ENCODE data around the gene PTDSS2.

PTDSS2 gene

DNA sequence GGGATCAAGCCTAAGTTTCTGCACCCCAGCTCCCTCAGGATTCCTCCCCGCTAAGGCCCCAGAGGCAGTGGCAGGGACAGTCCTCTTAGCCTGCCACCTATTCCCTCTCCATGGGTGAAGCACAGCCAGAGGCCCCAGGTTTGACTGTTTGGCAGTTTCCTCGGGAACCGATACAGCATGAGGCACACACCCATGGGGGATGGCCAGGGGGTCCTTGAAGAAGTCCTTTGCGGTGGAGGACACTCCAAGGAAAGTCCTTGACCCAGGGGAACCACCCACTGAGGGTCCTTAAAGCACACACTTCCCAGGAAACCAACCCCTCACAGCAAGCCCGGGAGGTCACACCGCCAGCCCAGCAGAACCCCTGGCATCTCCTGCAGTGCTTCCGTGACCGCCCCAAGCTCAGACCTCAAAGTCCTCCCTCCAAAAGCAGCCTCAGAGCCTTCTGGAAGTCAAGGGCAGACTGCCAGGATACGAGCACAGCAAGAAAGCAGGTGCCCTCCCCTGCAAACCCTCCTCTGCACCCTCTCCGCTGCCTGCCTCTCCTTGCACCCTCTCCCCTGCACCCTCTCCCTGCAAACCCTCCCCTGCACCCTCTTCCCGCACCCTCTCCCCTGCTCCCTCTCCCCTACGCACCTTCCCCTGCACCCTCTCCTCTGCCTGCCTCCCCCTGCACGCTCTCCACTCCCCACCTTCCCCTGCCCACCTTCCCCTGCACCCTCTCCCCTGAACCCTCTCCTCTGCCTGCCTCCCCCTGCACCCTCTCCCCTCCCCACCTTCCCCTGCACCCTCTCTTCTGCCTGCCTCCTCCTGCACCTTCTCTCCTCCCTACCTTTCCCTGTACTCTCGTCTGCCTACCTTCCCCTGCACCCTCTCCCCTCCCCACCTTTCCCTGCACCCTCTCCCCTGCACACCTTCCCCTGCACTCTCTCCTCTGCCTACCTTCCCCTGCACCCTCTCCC, 36.7 kb upstream of the PTDSS2 start:
- no peak overlapping the region for H3K4me3 ChIP-seq (ENCODE audit: low read depth, low read length)
- no peak for DNase-seq (ENCODE audit: low read depth)

DNA sequence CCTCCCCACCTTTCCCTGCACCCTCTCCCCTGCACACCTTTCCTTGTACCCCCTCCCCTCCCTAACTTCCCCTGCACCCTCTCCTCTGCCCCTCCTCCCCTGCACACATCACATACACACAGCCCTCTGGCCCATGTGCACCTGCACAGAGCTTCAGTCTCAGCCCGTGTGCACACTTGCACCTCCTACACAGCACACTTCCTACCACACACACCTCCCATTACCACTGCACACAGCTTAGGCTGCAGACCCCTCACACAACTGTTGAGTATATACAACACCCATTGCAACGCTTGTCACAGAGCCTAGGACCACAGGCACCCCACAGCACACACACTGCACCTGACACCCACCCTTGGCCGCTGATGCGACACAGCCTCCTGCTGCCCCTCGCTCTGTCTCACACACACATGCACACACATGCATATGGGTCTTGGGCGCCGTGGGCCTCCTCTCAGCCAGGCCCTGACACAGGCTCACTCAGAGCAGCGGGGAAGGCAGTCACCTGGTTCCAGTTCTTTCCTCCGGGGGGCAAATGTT, 35.7 kb upstream of the PTDSS2 start:
- TF ChIP-seq POLR2A (IDR thresholded peaks at IDR 0.05; ENCODE audit: extremely low read depth, insufficient read length) = no peak
- TF ChIP-seq MYC (IDR thresholded peaks at IDR 0.05; ENCODE audit: low read depth, low read length) = peak; percentile 47; the same call in 1 of the 2 replicates
- TF ChIP-seq, protein P1, sequence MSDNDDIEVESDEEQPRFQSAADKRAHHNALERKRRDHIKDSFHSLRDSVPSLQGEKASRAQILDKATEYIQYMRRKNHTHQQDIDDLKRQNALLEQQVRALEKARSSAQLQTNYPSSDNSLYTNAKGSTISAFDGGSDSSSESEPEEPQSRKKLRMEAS (IDR thresholded peaks at IDR 0.05; ENCODE audit: low read depth, low read length) = peak; percentile 62
- peak; percentile 58 for DNase-seq (ENCODE audit: low read depth)
- H3K4me3 ChIP-seq (ENCODE audit: low read depth, low read length) = peak overlapping the region; percentile 57

More for the DNA sequence above, 36.7 kb upstream of the PTDSS2 start:
- TF ChIP-seq MYC (IDR thresholded peaks at IDR 0.05; ENCODE audit: low read depth, low read length) (no peak), POLR2A (IDR thresholded peaks at IDR 0.05; ENCODE audit: extremely low read depth, insufficient read length) (no peak)
- TF ChIP-seq, protein P2, sequence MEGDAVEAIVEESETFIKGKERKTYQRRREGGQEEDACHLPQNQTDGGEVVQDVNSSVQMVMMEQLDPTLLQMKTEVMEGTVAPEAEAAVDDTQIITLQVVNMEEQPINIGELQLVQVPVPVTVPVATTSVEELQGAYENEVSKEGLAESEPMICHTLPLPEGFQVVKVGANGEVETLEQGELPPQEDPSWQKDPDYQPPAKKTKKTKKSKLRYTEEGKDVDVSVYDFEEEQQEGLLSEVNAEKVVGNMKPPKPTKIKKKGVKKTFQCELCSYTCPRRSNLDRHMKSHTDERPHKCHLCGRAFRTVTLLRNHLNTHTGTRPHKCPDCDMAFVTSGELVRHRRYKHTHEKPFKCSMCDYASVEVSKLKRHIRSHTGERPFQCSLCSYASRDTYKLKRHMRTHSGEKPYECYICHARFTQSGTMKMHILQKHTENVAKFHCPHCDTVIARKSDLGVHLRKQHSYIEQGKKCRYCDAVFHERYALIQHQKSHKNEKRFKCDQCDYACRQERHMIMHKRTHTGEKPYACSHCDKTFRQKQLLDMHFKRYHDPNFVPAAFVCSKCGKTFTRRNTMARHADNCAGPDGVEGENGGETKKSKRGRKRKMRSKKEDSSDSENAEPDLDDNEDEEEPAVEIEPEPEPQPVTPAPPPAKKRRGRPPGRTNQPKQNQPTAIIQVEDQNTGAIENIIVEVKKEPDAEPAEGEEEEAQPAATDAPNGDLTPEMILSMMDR (IDR thresholded peaks at IDR 0.05; ENCODE audit: low read depth, low read length) = no peak
- TF ChIP-seq, protein P1 (IDR thresholded peaks at IDR 0.05; ENCODE audit: low read depth, low read length) = no peak

DNA sequence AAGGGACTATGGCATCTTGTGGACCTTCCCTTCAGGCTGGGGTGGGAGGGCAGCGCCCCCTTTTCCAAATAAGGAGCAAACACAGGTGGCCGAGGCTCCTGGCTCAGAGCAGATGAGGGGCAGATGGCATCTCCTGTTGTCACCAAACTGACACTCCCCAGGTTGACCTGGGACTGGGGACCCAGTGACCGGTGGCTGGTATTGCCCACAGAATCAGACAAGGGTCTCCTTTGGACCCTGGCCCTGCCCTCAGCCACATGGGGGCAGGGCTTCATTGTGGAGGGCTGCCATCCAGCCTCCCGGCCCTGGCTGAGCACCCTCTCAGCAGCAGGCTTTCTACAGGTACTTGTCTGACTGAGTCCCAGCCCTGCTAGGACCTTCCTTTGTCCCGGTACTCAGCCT, 34.4 kb upstream of the PTDSS2 start:
- DNase-seq (ENCODE audit: low read depth) = peak; percentile 44
- TF ChIP-seq POLR2A (IDR thresholded peaks at IDR 0.05; ENCODE audit: extremely low read depth, insufficient read length) = no peak
- no peak for TF ChIP-seq MYC (IDR thresholded peaks at IDR 0.05; ENCODE audit: low read depth, low read length)
- TF ChIP-seq, protein P2 (IDR thresholded peaks at IDR 0.05; ENCODE audit: low read depth, low read length) = peak; percentile 11
- TF ChIP-seq, protein P1 (IDR thresholded peaks at IDR 0.05; ENCODE audit: low read depth, low read length) = no peak
- H3K4me3 ChIP-seq (ENCODE audit: low read depth, low read length) = no peak overlapping the region

DNA sequence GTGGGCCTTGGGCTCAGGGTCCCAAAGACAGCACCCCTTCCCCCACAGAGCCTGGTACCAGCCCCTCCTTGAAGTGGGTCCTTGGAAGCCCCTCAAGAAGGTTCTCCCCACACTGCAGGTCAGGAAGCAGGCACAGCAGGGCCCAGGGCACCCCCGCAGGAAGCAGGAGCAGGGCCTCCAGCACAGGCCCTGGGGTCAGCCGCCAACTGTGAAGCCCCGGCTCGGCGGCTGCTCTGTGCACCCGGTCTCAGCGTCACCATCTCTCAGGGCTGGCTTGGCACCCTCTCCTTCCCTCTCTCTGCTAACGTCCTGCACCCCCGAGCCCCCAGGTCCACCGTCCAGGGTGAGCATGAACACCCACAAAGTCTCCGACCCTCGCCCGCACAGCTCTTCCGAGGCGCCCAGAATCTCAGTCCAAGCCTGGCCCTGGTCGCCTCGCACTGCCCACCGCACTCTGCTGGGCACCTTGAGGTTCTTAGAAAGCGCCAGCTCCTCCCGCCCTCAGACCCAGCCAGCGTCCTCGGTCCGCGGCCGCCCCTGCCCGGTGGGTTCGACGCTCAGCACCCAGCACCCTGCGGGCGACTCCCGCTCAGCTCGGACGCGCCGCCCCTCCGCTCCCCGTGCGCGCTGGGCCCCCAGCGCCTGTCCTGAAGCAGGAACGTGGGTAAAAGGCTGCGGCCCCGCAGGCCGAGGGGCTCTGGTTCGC, 33.9 kb upstream of the PTDSS2 start:
- TF ChIP-seq MYC (IDR thresholded peaks at IDR 0.05; ENCODE audit: low read depth, low read length) (no peak), POLR2A (IDR thresholded peaks at IDR 0.05; ENCODE audit: extremely low read depth, insufficient read length) (peak; percentile 30)
- TF ChIP-seq, protein P2 (IDR thresholded peaks at IDR 0.05; ENCODE audit: low read depth, low read length) = no peak
- TF ChIP-seq, protein P1 (IDR thresholded peaks at IDR 0.05; ENCODE audit: low read depth, low read length) = no peak
- peak overlapping the region; percentile 17 for H3K4me3 ChIP-seq (ENCODE audit: low read depth, low read length)
- peak; percentile 61 for DNase-seq (ENCODE audit: low read depth)

DNA sequence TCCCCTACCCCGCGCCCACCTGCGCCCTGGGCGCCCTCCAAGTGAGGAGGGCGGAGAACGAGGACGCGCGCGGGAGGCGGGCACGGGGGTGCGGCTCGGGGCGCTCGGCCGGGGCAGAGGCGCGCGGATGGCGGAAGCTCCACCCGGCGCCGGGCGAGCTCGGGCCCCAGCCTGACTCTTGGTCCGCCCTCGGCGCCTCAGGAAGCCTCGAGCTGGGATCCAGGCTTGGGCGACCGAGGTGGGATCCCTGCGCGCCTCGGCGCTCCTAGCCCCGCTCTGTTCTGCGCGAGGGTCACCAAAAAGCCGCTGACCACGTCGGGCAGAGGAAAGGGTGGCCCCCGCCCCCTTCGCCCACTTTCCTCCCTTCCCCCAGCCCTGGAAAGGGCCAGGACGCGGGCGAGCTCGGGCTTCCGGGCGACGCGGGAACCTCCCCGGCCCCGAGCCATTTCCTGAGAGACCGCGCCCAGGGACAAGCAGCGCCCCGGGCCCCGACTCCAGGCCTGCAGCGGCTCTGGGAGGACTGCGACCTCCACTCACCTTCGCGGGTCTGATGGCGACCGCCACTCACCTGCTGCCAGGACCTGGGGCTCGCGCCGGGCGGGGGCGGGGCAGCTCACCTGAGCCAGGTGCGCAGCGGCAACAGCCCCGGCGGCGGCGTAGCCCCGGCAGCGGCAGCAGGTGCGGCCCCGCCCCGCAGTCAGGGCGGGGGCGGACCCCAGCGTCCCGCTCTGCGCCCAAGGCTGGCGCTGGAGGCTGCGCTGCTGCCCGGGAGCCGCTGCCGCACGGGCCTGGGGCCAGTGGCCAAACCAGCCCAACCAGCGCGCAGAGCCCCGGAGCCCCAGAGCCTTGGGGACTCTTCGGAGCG, 33.1 kb upstream of the PTDSS2 start:
- H3K4me3 ChIP-seq (ENCODE audit: low read depth, low read length) = peak overlapping the region; percentile 25
- no peak for TF ChIP-seq POLR2A (IDR thresholded peaks at IDR 0.05; ENCODE audit: extremely low read depth, insufficient read length)
- TF ChIP-seq, protein P1 (IDR thresholded peaks at IDR 0.05; ENCODE audit: low read depth, low read length) = no peak
- TF ChIP-seq, protein P2 (IDR thresholded peaks at IDR 0.05; ENCODE audit: low read depth, low read length) = no peak
- TF ChIP-seq MYC (IDR thresholded peaks at IDR 0.05; ENCODE audit: low read depth, low read length) = no peak
- peak; percentile 68 for DNase-seq (ENCODE audit: low read depth)

Measured in NB4 (cell line).